SK-N-SH treated with all-trans-retinoic acid at 6 μM for 48 hours (cell line): Measurements from ENCODE around the gene PEX10.

Source experiments
- ATAC-seq: fragments of 200-7000 bp; cut with Tn5 transposase; 3 replicates; pipeline ENCODE4 v1.9.1; 2020; ENCODE audit warnings: mild to moderate bottlenecking, moderate library complexity
- ARNTL ChIP-seq: fragments of 450-650 bp; formaldehyde crosslinking; IDR thresholded peaks from 2 replicates; pipeline ENCODE4 v1.5.0; 2020; ENCODE audit warnings: low read depth, mild to moderate bottlenecking, moderate library complexity, borderline replicate concordance
- BACH2 ChIP-seq: fragments of 250-450 bp; sonication (Bioruptor Pico); IDR thresholded peaks from 2 replicates; pipeline ENCODE4 v1.9.0; 2021; ENCODE audit warnings: mild to moderate bottlenecking, borderline replicate concordance
- CSDC2 ChIP-seq: fragments of 250-450 bp; sonication (Bioruptor Pico); IDR thresholded peaks from 2 replicates; pipeline ENCODE4 v1.5.0; 2020; ENCODE audit warnings: mild to moderate bottlenecking, moderate library complexity
- ESRRG ChIP-seq: fragments of 250-450 bp; sonication (Bioruptor Pico); IDR thresholded peaks from 2 replicates; pipeline ENCODE4 v1.6.1; 2021; ENCODE audit warnings: mild to moderate bottlenecking
- GLIS3 ChIP-seq: fragments of 250-450 bp; sonication (Bioruptor Pico); IDR thresholded peaks from 2 replicates; pipeline ENCODE4 v1.5.0; 2020; ENCODE audit warnings: mild to moderate bottlenecking, moderate library complexity
- ISL1 ChIP-seq: fragments of 250-450 bp; sonication (Bioruptor Pico); IDR thresholded peaks from 2 replicates; pipeline ENCODE4 v2.1.2; 2022; ENCODE audit warnings: mild to moderate bottlenecking, moderate library complexity
- OSR1 ChIP-seq: fragments of 250-450 bp; sonication (Bioruptor Pico); IDR thresholded peaks from 2 replicates; pipeline ENCODE4 v1.8.0; 2022; ENCODE audit warnings: moderate library complexity, mild to moderate bottlenecking, inconsistent platforms
- PATZ1 ChIP-seq: fragments of 250-450 bp; sonication (Bioruptor Pico); IDR thresholded peaks from 2 replicates; pipeline ENCODE4 v1.8.0; 2020; ENCODE audit warnings: mild to moderate bottlenecking, moderate library complexity, borderline replicate concordance
- PPARA ChIP-seq: fragments of 250-450 bp; sonication (Bioruptor Pico); IDR thresholded peaks from 2 replicates; pipeline ENCODE4 v1.5.0; 2020; ENCODE audit warnings: mild to moderate bottlenecking, borderline replicate concordance
- RARB ChIP-seq: fragments of 250-450 bp; sonication (Bioruptor Pico); IDR thresholded peaks from 2 replicates; pipeline ENCODE4 v1.8.0; 2021; ENCODE audit warnings: mild to moderate bottlenecking, moderate library complexity
- SNAI2 ChIP-seq: fragments of 250-450 bp; sonication (Bioruptor Pico); IDR thresholded peaks from 2 replicates; pipeline ENCODE4 v1.5.0; 2020; ENCODE audit warnings: mild to moderate bottlenecking, moderate library complexity
- TCF4 ChIP-seq: fragments of 250-450 bp; sonication (Bioruptor Pico); IDR thresholded peaks from 2 replicates; pipeline ENCODE4 v1.8.0; 2021; ENCODE audit warnings: mild to moderate bottlenecking, moderate library complexity, borderline replicate concordance
- TOX ChIP-seq: fragments of 250-450 bp; sonication (Bioruptor Pico); IDR thresholded peaks from 2 replicates; pipeline ENCODE4 v1.8.0; 2021; ENCODE audit warnings: mild to moderate bottlenecking, moderate library complexity, borderline replicate concordance
- TSHZ2 ChIP-seq: fragments of 250-450 bp; sonication (Bioruptor Pico); IDR thresholded peaks from 2 replicates; pipeline ENCODE4 v1.5.0; 2020; ENCODE audit warnings: mild to moderate bottlenecking, moderate library complexity
- ZC3H10 ChIP-seq: fragments of 250-450 bp; sonication (Bioruptor Pico); IDR thresholded peaks from 2 replicates; pipeline ENCODE4 v1.5.1; 2021; ENCODE audit warnings: mild to moderate bottlenecking, moderate library complexity
- ZFP3 ChIP-seq: fragments of 250-450 bp; sonication (Bioruptor Pico); IDR thresholded peaks from 2 replicates; pipeline ENCODE4 v1.5.0; 2020; ENCODE audit warnings: mild to moderate bottlenecking, moderate library complexity
- ZFP30 ChIP-seq: fragments of 450-650 bp; formaldehyde crosslinking; IDR thresholded peaks from 2 replicates; pipeline ENCODE4 v1.5.0; 2022; ENCODE audit warnings: mild to moderate bottlenecking, moderate library complexity
- ZNF565 ChIP-seq: fragments of 450-650 bp; formaldehyde crosslinking; conservative IDR thresholded peaks from 2 replicates; pipeline ENCODE4 v1.5.0; 2020; ENCODE audit warnings: low read depth, mild to moderate bottlenecking, moderate library complexity
- ZNF70 ChIP-seq: fragments of 450-650 bp; formaldehyde crosslinking; IDR thresholded peaks from 2 replicates; pipeline ENCODE4 v1.5.0; 2020; ENCODE audit warnings: mild to moderate bottlenecking, moderate library complexity
- ZNF8 ChIP-seq: fragments of 450-650 bp; formaldehyde crosslinking; IDR thresholded peaks from 2 replicates; pipeline ENCODE4 v1.5.0; 2020; ENCODE audit warnings: mild to moderate bottlenecking, moderate library complexity
- TF ChIP-seq, protein P1 (sequence below): fragments of 250-450 bp; sonication (Bioruptor Pico); IDR thresholded peaks from 2 replicates; pipeline ENCODE4 v1.5.1; 2020; ENCODE audit warnings: low read depth, mild to moderate bottlenecking, moderate library complexity

The PEX10 gene

GRCh38 chr1:2373551-2374251 lies 38.7 kb downstream of the PEX10 start:
- ATAC-seq = no peak
- no peak for TF ChIP-seq RARB (CRISPR knock-in tag)

- no peak; the same call in 2 of the 3 replicates for ATAC-seq
- no peak for TF ChIP-seq BACH2 (CRISPR knock-in tag)
- TF ChIP-seq CSDC2 (CRISPR knock-in tag) = no peak
- TF ChIP-seq TOX (CRISPR knock-in tag) = no peak
- no peak for TF ChIP-seq ZFP3 (CRISPR knock-in tag)
Observed at GRCh38 chr1:2372551-2373490, 39.5 kb downstream of the PEX10 start.

DNA sequence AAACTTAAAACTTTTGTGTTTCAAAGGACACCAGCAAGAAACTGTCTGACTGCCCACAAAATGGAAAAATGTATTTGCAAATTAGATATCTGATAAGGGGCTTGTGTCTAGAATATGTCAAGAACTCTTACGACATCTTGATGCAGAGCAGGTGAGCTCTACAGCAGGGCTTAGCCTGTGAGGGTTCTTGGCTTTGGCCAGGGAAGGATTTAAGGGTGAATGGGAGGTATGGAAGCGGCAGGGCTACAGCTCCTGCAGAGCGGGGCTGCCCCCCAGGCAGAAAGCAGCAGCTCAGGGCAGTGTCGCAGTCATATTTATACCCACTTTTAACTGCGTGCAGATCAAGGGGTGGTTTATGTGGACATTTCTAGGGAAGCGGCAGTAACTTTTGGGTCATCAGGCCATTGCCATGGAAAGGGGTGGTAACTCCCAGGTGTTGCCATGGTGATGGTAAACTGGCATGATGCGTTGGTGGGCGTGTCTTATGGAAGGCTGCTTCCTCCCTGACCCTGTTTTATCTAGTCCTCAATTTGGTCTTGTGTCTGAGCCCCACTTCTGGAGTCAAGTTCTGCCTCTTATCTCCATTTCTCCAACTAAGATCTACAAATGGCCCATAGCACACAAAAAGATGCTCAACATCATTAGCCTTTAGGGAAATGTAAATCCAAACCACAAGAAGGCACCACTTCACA lies 44.2 kb downstream of the PEX10 start:
- ATAC-seq = no peak
- TF ChIP-seq ZC3H10 = no peak
- no peak for TF ChIP-seq SNAI2 (CRISPR knock-in tag)
- no peak for TF ChIP-seq TCF4
- no peak for TF ChIP-seq ZFP30 (CRISPR knock-in tag)
- no peak for TF ChIP-seq BACH2 (CRISPR knock-in tag)

DNA sequence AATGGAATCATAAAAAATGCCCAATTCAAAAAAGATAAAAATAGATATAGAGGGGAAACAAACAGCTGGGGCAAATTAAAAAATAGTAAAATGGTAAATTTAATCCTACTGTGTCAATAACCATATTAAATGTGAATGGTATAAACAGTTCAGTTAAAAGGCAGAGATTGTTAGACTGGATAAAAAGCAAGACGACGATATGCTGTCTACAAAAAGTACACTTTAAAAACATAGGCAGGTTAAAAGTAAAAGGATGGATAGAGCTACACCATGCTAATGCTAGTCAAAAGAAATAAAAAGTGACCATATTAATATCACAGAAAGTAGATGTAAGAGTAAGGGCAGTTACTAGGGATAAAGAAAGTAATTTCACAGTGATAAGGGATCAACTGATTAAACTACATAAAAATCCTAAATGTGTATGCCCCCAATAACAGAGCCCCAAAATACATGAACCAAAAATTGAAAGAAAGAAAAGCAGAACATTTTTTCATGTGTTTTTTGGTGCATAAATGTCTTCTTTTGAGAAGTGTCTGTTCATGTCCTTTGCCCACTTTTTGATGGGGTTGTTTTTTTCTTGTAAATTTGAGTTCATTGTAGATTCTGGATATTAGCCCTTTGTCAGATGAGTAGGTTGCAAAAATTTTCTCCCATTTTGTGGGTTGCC lies 48.4 kb downstream of the PEX10 start:
- no peak for TF ChIP-seq ARNTL (CRISPR knock-in tag)
- no peak for TF ChIP-seq TOX (CRISPR knock-in tag)
- no peak for TF ChIP-seq ZFP30 (CRISPR knock-in tag)
- TF ChIP-seq TCF4 = no peak
- TF ChIP-seq, protein P1, sequence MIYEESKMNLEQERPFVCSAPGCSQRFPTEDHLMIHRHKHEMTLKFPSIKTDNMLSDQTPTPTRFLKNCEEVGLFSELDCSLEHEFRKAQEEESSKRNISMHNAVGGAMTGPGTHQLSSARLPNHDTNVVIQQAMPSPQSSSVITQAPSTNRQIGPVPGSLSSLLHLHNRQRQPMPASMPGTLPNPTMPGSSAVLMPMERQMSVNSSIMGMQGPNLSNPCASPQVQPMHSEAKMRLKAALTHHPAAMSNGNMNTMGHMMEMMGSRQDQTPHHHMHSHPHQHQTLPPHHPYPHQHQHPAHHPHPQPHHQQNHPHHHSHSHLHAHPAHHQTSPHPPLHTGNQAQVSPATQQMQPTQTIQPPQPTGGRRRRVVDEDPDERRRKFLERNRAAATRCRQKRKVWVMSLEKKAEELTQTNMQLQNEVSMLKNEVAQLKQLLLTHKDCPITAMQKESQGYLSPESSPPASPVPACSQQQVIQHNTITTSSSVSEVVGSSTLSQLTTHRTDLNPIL (CRISPR knock-in tag) = no peak
- TF ChIP-seq ZNF565 (CRISPR knock-in tag) = no peak
- no peak for TF ChIP-seq GLIS3 (CRISPR knock-in tag)
- TF ChIP-seq PPARA (CRISPR knock-in tag) = no peak
- no peak for TF ChIP-seq ZNF8 (CRISPR knock-in tag)
- no peak for ATAC-seq

GRCh38 chr1:2360588-2361364 lies 51.6 kb downstream of the PEX10 start:
- ATAC-seq = no peak
- no peak for TF ChIP-seq ESRRG (CRISPR knock-in tag)
- no peak for TF ChIP-seq BACH2 (CRISPR knock-in tag)
- no peak for TF ChIP-seq ZC3H10
- TF ChIP-seq SNAI2 (CRISPR knock-in tag) = no peak
- TF ChIP-seq TOX (CRISPR knock-in tag) = no peak
- no peak for TF ChIP-seq ZNF8 (CRISPR knock-in tag)
- TF ChIP-seq ISL1 (CRISPR knock-in tag) = no peak
- TF ChIP-seq, protein P1 (CRISPR knock-in tag) = no peak
- TF ChIP-seq PATZ1 = no peak
- no peak for TF ChIP-seq TSHZ2 (CRISPR knock-in tag)
- TF ChIP-seq ZFP30 (CRISPR knock-in tag) = no peak
- no peak for TF ChIP-seq CSDC2 (CRISPR knock-in tag)
- no peak for TF ChIP-seq TCF4
- no peak for TF ChIP-seq GLIS3 (CRISPR knock-in tag)
- TF ChIP-seq ZNF70 (CRISPR knock-in tag) = no peak
- TF ChIP-seq PPARA (CRISPR knock-in tag) = no peak
- TF ChIP-seq OSR1 = no peak
- no peak for TF ChIP-seq ZNF565 (CRISPR knock-in tag)
